Left forelimb (tissue), 1 donor: Measurements from ENCODE around the gene KRT10.
"Not testable (repeated sequence)": the region's sequence is repeated elsewhere in the genome, so short reads cannot be mapped to it uniquely, and the experiment has no call there.

Source experiments
- DNase-seq: peaks from one replicate; pipeline ENCODE4 v3.0.0-alpha.2; 2018; ENCODE audit warnings: low spot score

KRT10 gene

DNA sequence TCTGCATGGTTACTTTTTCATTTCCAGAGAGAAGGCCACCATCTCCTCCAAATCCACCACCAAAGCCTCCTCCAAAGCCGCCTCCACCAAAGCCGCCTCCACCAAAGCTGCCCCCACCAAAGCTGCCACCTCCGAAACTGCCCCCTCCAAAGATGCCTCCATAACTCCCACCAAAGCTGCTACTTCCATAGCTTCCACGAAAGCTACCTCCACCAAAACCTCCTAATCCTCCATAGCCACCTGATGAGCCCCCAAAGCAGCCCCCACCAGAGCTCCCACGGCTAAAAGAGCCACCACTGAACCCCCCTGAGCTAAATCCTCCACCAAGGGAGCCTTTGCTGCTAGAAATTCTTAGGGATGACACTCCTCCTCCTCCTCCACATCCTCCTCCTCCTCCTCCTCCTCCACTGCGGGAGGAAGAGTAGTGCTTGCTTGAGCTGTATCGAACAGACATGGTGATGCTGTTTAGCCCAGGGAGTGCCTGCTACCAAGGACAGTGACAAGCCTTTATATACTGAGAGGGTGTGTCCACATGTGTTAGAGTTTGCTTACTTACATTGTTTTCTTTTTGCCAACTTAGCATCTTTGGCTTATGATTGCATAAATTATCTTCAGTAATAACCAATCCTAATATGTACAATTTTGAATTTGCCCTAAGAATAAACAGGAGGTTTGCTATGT lies at the start of gene KRT10:
TSS of gene KRT10 (minus strand) at position 483 of the 681 bp plus-strand sequence. CDS start at position 454, 29 bp downstream.
- no peak for DNase-seq

DNA sequence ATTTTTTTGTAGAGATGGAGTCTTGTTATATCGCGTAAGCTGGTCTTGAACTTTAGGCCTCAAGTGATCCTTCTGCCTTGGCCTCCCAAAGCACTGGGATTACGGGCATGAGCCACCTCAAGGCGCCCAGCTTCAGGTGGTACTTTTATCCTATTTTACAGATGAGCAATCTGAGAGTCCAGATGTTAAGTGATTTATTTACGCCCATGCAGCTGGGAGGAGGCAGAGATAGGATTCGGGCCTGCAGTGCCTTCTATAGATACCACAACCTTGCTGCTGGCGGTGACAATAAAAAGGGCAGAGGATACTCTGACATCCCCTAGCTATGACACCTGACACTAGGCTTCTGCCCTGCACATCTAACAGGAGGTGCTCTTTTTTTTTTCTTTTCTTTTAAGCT lies 48.9 kb upstream of the KRT10 start:
- no peak for DNase-seq

DNA sequence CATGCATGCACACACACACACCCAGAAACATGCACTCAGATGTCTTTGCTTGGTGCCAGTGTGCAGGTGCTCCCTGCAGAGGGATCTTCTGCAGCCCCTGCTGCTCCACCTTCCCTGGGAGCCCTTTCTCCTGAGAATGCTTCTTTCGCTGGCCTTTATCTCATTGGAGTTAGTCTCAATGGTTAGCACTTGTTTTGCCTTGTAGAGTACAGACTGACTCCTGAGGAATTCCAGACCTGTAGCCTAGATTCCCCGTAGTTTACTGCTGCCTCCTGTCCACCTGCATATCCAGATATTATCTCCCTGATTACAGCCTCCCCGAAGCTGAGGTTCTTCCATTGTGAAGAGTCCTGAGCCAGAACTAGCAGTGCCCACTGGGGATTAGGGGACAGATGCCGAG lies 47.7 kb upstream of the KRT10 start:
- no peak for DNase-seq

GRCh38 chr17:40866838-40867237 lies 44.4 kb upstream of the KRT10 start, which contains the start of gene KRT12:
Gene KRT12 (minus strand): TSS chr17:40867223. CDS start chr17:40867186, 37 bp downstream.
- DNase-seq, result no peak

- DNase-seq, result no peak
Observed at GRCh38 chr17:40864661-40865390, 42.4 kb upstream of the KRT10 start.

- no peak for DNase-seq
Observed at GRCh38 chr17:40862985-40863733, 40.7 kb upstream of the KRT10 start.

GRCh38 chr17:40859536-40859935 lies 37.1 kb upstream of the KRT10 start:
- DNase-seq, result no peak

GRCh38 chr17:40858667-40859066 lies 36.3 kb upstream of the KRT10 start:
- DNase-seq, result not testable (repeated sequence)

- no peak for DNase-seq
Observed at GRCh38 chr17:40857535-40857934, 35.1 kb upstream of the KRT10 start.

- DNase-seq, result no peak
Observed at GRCh38 chr17:40854175-40854814, 31.9 kb upstream of the KRT10 start.

GRCh38 chr17:40852364-40852763 lies 29.9 kb upstream of the KRT10 start:
- no peak for DNase-seq

GRCh38 chr17:40850293-40850972 lies 28.0 kb upstream of the KRT10 start:
- no peak for DNase-seq

GRCh38 chr17:40849723-40850122 lies 27.3 kb upstream of the KRT10 start:
- no peak for DNase-seq

DNA sequence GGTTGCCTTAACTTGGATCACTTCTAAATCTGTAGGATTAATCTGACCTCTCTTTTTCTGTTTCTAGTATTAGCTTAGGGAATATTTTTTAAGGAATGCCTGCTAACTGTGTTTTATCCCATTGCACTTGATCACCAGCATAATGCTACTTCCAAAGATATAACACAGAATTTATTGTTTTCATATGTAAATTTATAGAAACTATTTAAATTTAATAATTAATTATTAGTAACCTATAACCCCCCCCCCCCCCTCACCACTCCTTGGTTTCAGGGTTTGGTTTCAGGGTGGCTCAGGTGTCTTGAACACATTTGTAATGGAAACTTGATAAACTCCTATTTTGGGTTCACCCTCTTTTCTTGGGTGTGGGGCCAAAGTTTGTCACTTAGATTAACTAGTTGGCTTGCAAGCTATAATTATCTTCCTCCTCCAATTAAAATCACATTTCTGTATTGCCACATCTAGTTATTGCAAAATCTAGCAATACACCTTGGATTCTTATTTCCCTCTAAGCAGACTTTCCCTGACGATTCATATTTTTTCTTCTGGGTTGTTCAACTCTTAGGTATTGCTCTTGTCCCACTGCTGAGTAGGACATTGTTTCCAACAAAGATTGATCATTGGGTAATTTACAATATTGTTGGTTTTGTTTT lies 26.3 kb upstream of the KRT10 start:
- DNase-seq, result no peak

DNA sequence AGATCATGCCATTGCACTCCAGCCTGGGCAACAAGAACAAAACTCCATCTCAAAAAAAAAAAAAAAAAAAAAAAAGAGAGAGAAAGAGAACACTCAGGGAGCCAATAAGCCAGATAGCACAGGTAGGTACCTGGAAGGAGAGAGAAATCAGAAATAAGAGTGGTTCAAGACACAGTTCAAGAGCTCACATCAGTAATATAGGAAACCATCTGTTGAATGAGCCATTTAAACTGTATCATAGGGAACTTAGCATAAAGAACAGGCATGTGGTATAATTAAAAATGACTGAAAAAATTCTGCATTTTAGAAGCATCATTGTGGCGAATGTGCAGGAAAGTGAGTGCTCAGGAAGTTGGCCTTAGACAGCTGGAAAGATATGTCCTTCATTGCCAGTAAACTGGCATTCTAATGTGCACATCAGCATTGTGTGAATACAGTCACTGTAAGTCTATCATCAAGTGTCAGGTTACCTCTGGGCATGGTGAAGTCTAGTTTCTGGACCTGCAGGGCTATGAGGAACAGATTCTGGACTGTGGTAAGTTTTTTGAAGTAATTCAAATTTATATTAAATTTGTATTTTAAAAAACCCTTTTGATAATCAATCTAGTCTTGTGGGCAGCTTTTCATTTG lies 24.2 kb upstream of the KRT10 start:
- no peak for DNase-seq

- DNase-seq, result no peak
Observed at GRCh38 chr17:40844671-40845107, 22.3 kb upstream of the KRT10 start.

DNA sequence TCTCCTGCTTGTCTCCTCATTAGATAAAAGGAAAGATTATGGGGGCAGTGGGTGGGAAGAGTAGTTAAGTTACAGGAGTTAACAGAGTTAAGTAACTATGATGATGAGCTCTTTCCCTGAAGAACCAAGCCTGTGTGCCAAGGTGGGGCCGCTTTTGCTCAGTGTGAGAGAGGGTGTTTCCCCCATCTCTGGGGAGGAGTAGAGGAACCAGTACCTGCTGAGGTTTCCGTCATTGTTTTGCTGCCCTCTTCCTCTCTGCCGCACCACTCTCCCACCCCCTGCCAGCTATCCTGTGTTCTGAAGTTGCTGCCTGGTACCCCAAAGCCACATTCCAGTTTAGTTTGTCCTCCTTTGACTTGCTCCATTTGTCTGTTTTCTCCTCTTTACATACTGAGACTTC lies 20.8 kb upstream of the KRT10 start:
- no peak for DNase-seq

GRCh38 chr17:40841246-40841645 lies 18.8 kb upstream of the KRT10 start:
- DNase-seq, result no peak

GRCh38 chr17:40839194-40839593 lies 16.8 kb upstream of the KRT10 start:
- DNase-seq, result no peak

DNA sequence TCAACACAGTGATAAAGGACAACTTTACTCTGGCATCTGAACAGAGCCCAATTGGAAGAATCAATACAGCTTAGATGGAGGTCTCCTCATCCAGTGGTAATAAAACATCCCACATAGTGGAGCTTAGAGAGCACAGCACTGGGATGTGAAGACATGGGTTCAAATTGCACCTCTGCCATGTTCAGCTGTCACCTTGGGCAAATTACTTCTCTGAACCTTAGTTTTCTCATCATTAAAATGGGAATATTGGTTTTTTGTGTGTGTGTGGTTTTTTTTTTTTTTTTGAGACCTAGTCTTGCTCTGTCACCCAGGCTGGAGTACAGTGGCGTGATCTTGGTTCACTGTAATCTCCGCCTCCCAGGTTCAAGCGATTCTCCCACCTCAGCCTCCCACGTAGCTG lies 13.6 kb upstream of the KRT10 start:
- no peak for DNase-seq

- no peak for DNase-seq
Observed at GRCh38 chr17:40833882-40834281, 11.5 kb upstream of the KRT10 start.
